OCI-LY1 (cell line): ENCODE results near the gene SH3RF3.

Experiments
- CTCF ChIP-seq: fragments of 200-600 bp; sonication (generic), shearing (Covaris generic); IDR thresholded peaks from 2 replicates; pipeline ENCODE4 v1.5.1; 2017; ENCODE audit warnings: mild to moderate bottlenecking, antibody characterized with exemption, low read length, moderate library complexity, mixed read lengths
- EZH2 ChIP-seq: fragments of 200-600 bp; sonication (generic), shearing (Covaris generic); IDR thresholded peaks from 2 replicates; pipeline ENCODE4 v1.8.0; 2017; ENCODE audit warnings: borderline replicate concordance, mixed run types, mild to moderate bottlenecking, antibody characterized with exemption, low read length, moderate library complexity, mixed read lengths

- TF ChIP-seq CTCF (no peak), EZH2 (no peak)
These were observed 4.7 kb downstream of the SH3RF3 start for GRCh38 chr2:109133746-109134145.
